Measurements from ENCODE around the gene TTC32. TPM values are rescaled to one million over a fixed set of nuclear protein-coding genes. Genes with fewer than 3 reads are reported as not detected.
"Not testable (repeated sequence)": the region's sequence is repeated elsewhere in the genome, so short reads cannot be mapped to it uniquely, and the experiment has no call there.

TTC32 gene
- total RNA-seq, 2 donors from 2014 or later, result 16.1 to 18.9 TPM

GRCh38 chr2:19883971-19884720, 17.6 kb downstream of the TTC32 start:
- no peak for ATAC-seq
- Mint-ChIP-seq H3K27ac (peak overlapping the region in 1 of 2 donors; percentile 50), H3K9me3 (no peaks in the 10 kb centered on the region), H3K36me3 (no peaks in the 10 kb centered on the region)
- no peak for DNase-seq (ENCODE audit: low spot score in 2 of 2)

- H3K9me3 Mint-ChIP-seq, result no peaks in the 10 kb centered on the region
- peak overlapping the region in 1 of 2 donors; percentile 50 for H3K27ac Mint-ChIP-seq
- ATAC-seq (no peak), DNase-seq (ENCODE audit: low spot score in 2 of 2) (peak in 1 of 2 donors; percentile 41)
- no peaks in the 10 kb centered on the region for H3K36me3 Mint-ChIP-seq
These were observed 18.3 kb downstream of the TTC32 start for GRCh38 chr2:19883486-19883885.

DNA sequence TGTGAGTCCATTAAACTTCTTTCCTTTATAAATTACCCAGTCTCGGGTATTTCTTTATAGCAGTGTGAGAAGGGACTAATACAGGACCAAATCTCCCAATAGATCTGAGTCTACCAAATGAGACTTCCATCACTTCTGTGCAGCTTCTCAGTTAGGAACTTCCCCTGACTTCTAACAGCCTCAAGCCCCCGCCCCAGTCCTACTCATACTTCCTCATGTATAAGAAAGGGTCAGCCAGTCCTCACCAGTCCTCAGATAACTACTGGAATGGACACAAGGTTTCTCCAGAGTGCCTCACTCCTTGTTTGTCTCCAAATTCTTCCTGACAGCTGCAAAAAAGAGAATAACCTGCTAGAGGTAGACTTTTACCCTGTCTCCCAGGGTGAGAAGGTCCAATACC, 19.5 kb downstream of the TTC32 start:
- no peak for ATAC-seq
- no peaks in the 10 kb centered on the region for H3K36me3 Mint-ChIP-seq

DNA sequence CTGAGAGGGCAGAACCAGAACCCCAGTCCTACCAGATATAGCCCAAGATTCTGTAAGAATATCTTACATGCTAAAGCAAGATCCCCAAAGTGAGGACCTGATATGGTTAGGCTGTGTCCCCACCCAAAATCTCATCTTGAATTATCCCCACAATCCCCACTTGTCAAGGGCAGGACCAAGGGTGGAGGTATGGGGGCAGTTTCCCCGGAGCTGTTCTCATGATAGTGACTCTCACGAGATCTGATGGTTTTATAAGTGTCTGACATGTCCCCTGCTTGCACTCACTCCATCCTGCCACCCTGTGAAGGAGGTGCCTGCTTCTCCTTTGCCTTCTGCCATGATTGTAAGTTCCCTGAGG, 19.9 kb downstream of the TTC32 start:
- DNase-seq (ENCODE audit: low spot score in 2 of 2), result no peak
- no peaks in the 10 kb centered on the region for H3K9me3 Mint-ChIP-seq
- H3K36me3 Mint-ChIP-seq, result no peaks in the 10 kb centered on the region
- no peak overlapping the region for H3K27ac Mint-ChIP-seq
- no peak for ATAC-seq

More for the DNA sequence above, 19.5 kb downstream of the TTC32 start:
- Mint-ChIP-seq H3K9me3 (no peaks in the 10 kb centered on the region), H3K27ac (no peak overlapping the region)
- no peak for DNase-seq (ENCODE audit: low spot score in 2 of 2)

DNA sequence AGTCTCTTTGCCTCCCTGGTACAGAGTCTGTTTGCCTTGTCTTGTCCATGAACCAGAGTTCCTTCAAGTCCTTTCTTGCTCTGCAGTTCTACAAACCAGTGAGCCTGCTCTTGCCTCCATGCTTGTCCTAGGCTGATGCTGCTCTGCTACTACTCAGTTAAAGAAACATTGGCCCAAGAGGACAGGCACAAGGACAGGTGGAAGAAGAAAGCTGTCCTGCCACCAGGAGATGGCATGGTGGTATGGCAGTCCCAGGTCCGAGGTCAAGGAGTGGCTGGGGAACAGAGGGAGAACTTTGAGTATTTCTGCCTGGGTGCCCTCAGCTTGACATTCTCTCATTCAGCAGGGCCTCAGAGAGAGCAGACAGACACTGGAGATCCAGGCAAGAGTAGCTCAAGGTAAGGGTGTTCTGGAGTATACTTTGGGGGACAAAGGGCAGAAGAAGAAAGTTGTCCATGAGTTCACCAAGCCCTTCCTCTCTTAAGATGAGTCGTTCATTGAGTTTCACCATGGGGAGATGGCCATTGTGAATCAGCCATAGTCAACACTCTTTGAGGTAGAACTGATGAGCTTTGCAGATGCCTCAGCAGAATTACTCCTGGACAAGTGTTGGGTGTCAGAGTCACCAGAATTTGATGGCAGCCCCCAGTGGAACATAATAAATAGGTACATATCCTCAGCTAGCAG, 20.4 kb downstream of the TTC32 start:
- ATAC-seq (peak in 1 of 2 donors; percentile 11), DNase-seq (ENCODE audit: low spot score in 2 of 2) (no peak)
- no peak overlapping the region for H3K27ac Mint-ChIP-seq
- H3K9me3 Mint-ChIP-seq, result no peaks in the 10 kb centered on the region
- no peaks in the 10 kb centered on the region for H3K36me3 Mint-ChIP-seq

GRCh38 chr2:19880191-19880590, 21.6 kb downstream of the TTC32 start:
- ATAC-seq; H3K27ac Mint-ChIP-seq; H3K9me3 Mint-ChIP-seq; H3K36me3 Mint-ChIP-seq; DNase-seq (ENCODE audit: low spot score in 2 of 2): not testable (repeated sequence)

- no peak for DNase-seq (ENCODE audit: low spot score in 2 of 2)
- no peaks in the 10 kb centered on the region for H3K36me3 Mint-ChIP-seq
- H3K27ac Mint-ChIP-seq, result no peak overlapping the region
- no peak for ATAC-seq
- H3K9me3 Mint-ChIP-seq, result no peaks in the 10 kb centered on the region
These were observed 22.7 kb downstream of the TTC32 start for GRCh38 chr2:19879120-19879519.

- DNase-seq (ENCODE audit: low spot score in 2 of 2) (no peak), ATAC-seq (no peak)
- H3K27ac Mint-ChIP-seq, result no peak overlapping the region
- no peaks in the 10 kb centered on the region for H3K36me3 Mint-ChIP-seq
- no peaks in the 10 kb centered on the region for H3K9me3 Mint-ChIP-seq
These were observed 23.3 kb downstream of the TTC32 start for GRCh38 chr2:19878268-19879046.

- DNase-seq (ENCODE audit: low spot score in 2 of 2), result no peak
- H3K36me3 Mint-ChIP-seq, result no peaks in the 10 kb centered on the region
- no peak overlapping the region for H3K27ac Mint-ChIP-seq
- no peaks in the 10 kb centered on the region for H3K9me3 Mint-ChIP-seq
- no peak for ATAC-seq
These were observed 25.0 kb downstream of the TTC32 start for GRCh38 chr2:19876751-19877150.

- no peak overlapping the region for H3K27ac Mint-ChIP-seq
- no peaks in the 10 kb centered on the region for H3K36me3 Mint-ChIP-seq
- DNase-seq (ENCODE audit: low spot score in 2 of 2) (no peak), ATAC-seq (no peak)
- H3K9me3 Mint-ChIP-seq, result no peaks in the 10 kb centered on the region
These were observed 26.5 kb downstream of the TTC32 start for GRCh38 chr2:19875280-19875679.

GRCh38 chr2:19874726-19875125, 27.1 kb downstream of the TTC32 start:
- ATAC-seq (no peak), DNase-seq (ENCODE audit: low spot score in 2 of 2) (no peak)
- no peaks in the 10 kb centered on the region for H3K36me3 Mint-ChIP-seq
- H3K9me3 Mint-ChIP-seq, result no peaks in the 10 kb centered on the region
- H3K27ac Mint-ChIP-seq, result no peak overlapping the region

GRCh38 chr2:19873014-19873413, 28.8 kb downstream of the TTC32 start:
- no peak for DNase-seq (ENCODE audit: low spot score in 2 of 2)
- Mint-ChIP-seq H3K36me3 (no peaks in the 10 kb centered on the region), H3K9me3 (no peaks in the 10 kb centered on the region), H3K27ac (peak overlapping the region in 1 of 2 donors; percentile 25)
- no peak for ATAC-seq

- no peaks in the 10 kb centered on the region for H3K9me3 Mint-ChIP-seq
- DNase-seq (ENCODE audit: low spot score in 2 of 2) (no peak), ATAC-seq (no peak)
- H3K27ac Mint-ChIP-seq, result no peak overlapping the region
- no peaks in the 10 kb centered on the region for H3K36me3 Mint-ChIP-seq
These were observed 29.5 kb downstream of the TTC32 start for GRCh38 chr2:19872302-19872701.

DNA sequence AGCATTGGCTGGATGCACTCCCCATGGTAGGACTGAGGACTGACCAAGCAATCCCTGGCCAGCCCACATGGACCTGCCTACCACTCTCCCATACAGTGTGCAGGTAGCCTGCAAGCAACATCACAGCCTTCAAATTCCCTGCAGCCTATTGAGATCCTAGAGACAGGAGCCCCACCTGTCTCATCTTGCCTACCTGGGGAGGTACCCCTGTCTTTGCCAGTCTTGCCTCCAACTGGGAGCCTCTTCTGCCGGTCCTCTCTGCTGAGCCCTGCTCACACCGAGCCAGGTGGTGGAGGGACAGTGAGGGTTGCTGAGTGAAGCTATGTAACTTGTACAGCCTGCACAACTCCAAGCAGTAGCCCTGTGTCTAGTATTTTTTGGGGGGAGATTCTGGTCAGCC, 29.9 kb downstream of the TTC32 start:
- no peak overlapping the region for H3K27ac Mint-ChIP-seq
- no peaks in the 10 kb centered on the region for H3K36me3 Mint-ChIP-seq
- H3K9me3 Mint-ChIP-seq, result no peaks in the 10 kb centered on the region
- DNase-seq (ENCODE audit: low spot score in 2 of 2), result peak in 1 of 2 donors; percentile 44
- ATAC-seq, result no peak

DNA sequence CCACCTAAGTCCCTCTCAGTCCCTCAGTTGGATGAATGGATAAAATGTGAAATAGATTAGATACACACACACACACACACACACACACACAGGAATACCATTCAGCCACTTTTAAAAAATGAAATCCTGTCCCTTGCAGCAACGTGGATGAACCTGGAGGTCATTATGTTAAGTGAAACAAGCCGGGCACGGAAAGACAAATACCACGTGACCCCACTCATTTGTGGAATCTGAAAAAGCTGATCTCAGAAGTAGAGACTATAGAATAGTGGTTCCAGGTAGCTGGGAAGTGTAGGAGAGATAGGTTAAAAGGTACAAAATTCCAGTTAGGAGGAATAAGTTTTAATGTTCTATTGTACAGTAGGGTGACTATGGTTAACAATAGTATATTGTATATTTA, 31.0 kb downstream of the TTC32 start:
- ATAC-seq, result no peak
- H3K9me3 Mint-ChIP-seq, result no peaks in the 10 kb centered on the region
- DNase-seq (ENCODE audit: low spot score in 2 of 2), result no peak
- no peaks in the 10 kb centered on the region for H3K36me3 Mint-ChIP-seq
- no peak overlapping the region for H3K27ac Mint-ChIP-seq

DNA sequence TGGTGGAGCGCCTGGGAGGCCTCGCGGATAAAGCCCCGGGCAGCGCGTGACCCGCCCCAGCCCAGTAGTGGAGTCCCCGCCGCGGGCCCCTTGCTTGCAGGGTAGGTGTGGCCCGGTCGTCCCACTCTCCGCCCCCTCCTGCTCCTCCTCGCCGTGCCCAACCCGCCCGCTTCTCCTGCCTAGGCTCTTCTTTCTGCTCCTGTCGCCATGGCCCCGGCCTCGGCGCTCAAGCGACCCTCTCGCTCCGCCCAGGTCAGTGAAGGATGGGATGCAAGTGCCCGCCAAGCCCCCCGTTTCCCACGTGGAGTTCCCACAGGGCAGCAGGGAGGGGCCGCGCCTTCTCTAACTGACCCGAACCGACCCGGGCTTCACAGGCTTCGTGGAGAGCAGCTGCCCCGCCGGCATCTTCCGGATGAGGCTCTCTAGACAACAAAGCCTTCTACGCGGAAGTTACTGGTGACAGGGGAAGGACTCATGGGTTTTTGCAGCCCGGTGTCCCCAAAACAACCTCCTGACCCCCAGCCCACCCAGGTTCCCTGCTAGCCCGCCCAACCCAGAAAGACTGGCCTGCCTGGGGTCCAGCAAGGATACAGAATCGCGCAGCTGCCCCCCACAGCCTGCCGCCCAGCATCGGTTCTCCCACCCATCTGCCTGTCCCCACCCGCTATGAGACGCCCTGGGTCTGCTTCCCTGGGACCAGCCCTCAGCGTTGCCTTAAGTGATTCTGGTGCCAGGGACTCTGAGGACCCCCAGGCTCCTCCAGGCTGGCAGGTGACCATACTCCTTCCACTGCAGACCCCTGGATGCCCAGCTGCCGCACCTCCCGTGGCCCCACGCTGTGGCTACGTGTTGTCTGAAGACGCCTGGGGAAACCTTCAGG, 32.8 kb downstream of the TTC32 start:
- Mint-ChIP-seq H3K9me3 (no peaks in the 10 kb centered on the region), H3K27ac (peak overlapping the region; percentile 84 to 97), H3K36me3 (no peaks in the 10 kb centered on the region)
- ATAC-seq (peak; percentile 90 to 91), DNase-seq (ENCODE audit: low spot score in 2 of 2) (peak; percentile 56 to 64)

All from activated naive CD4-positive, alpha-beta T cell treated with anti-CD3 and anti-CD28 coated beads, Interleukin-2, amount 50 U/mL, for 72 hours (primary cell).